Astrocyte (in vitro differentiated cells and primary cell): ENCODE data around the gene CD81. TPM values are rescaled to one million over a fixed set of nuclear protein-coding genes. Genes with fewer than 3 reads are reported as not detected.

Source experiments
- DNase-seq: peaks from one replicate; pipeline ENCODE4 v3.0.0-alpha.2; 2010; ENCODE audit warnings: low read depth
- FAIRE-seq: peaks from 2 replicates; lab custom pipeline; 2011; peaks lifted over from hg19 to GRCh38; lab: Jason Lieb, UNC
- H2AFZ ChIP-seq: 2 replicates; pipeline ENCODE4 v1.6.0; 2012; ENCODE audit warnings: low read depth, low read length, inconsistent platforms
- H3K27ac ChIP-seq: 2 replicates; pipeline ENCODE4 v1.5.1; 2011; ENCODE audit warnings: low read depth, low read length, inconsistent platforms
- H3K27me3 ChIP-seq: 2 replicates; pipeline ENCODE4 v1.6.0; 2011; ENCODE audit warnings: low read length, inconsistent platforms; ENCODE audit not compliant: insufficient read depth
- H3K36me3 ChIP-seq: 2 replicates; pipeline ENCODE4 v1.5.1; 2011; ENCODE audit warnings: low read length, inconsistent platforms; ENCODE audit not compliant: insufficient read depth
- H3K4me1 ChIP-seq: 2 replicates; pipeline ENCODE4 v1.5.1; 2011; ENCODE audit warnings: low read length, inconsistent platforms; ENCODE audit not compliant: insufficient read depth
- H3K4me2 ChIP-seq: 2 replicates; pipeline ENCODE4 v1.6.0; 2012; ENCODE audit warnings: low read length, inconsistent platforms
- H3K4me3 ChIP-seq: 2 replicates; pipeline ENCODE4 v1.5.1; 2011; ENCODE audit warnings: low read depth, mild to moderate bottlenecking, low read length, inconsistent platforms; ENCODE audit not compliant: insufficient read depth
- H3K79me2 ChIP-seq: 2 replicates; pipeline ENCODE4 v1.6.0; 2012; ENCODE audit warnings: mild to moderate bottlenecking, low read length, inconsistent platforms; ENCODE audit not compliant: insufficient read depth
- H3K9ac ChIP-seq: 2 replicates; pipeline ENCODE4 v1.6.0; 2012; ENCODE audit warnings: mild to moderate bottlenecking, low read length, inconsistent platforms
- H3K9me3 ChIP-seq: 2 replicates; pipeline ENCODE4 v1.5.1; 2012; ENCODE audit warnings: low read depth, mild to moderate bottlenecking, low read length, inconsistent platforms; ENCODE audit not compliant: insufficient read depth
- H4K20me1 ChIP-seq: 2 replicates; pipeline ENCODE4 v1.6.0; 2012; ENCODE audit warnings: low read length, inconsistent platforms; ENCODE audit not compliant: insufficient read depth
- H3K27ac Mint-ChIP-seq: one replicate; pipeline ENCODE4 v1.8.0; 2021; ENCODE audit warnings: mild to moderate bottlenecking, mixed read lengths; ENCODE audit not compliant: unreplicated experiment
- H3K27me3 Mint-ChIP-seq: one replicate; pipeline ENCODE4 v1.8.0; 2021; ENCODE audit warnings: low read depth, mixed read lengths; ENCODE audit not compliant: unreplicated experiment
- H3K36me3 Mint-ChIP-seq: one replicate; pipeline ENCODE4 v1.8.0; 2021; ENCODE audit warnings: low read depth, mixed read lengths; ENCODE audit not compliant: unreplicated experiment
- H3K4me1 Mint-ChIP-seq: one replicate; pipeline ENCODE4 v1.8.0; 2021; ENCODE audit warnings: low read depth, mixed read lengths; ENCODE audit not compliant: unreplicated experiment
- H3K4me3 Mint-ChIP-seq: one replicate; pipeline ENCODE4 v1.8.0; 2021; ENCODE audit warnings: mild to moderate bottlenecking, moderate library complexity, mixed read lengths; ENCODE audit not compliant: unreplicated experiment
- H3K9me3 Mint-ChIP-seq: one replicate; pipeline ENCODE4 v1.8.0; 2021; ENCODE audit warnings: mild to moderate bottlenecking, mixed read lengths; ENCODE audit not compliant: unreplicated experiment
- CTCF ChIP-seq: IDR thresholded peaks from 2 replicates; pipeline ENCODE4 v1.5.1; 2011; ENCODE audit warnings: low read depth, mild to moderate bottlenecking, inconsistent platforms, low read length, moderate library complexity; ENCODE audit not compliant: insufficient read depth
- EZH2 ChIP-seq: IDR thresholded peaks from 2 replicates; pipeline ENCODE4 v1.6.1; 2012; ENCODE audit warnings: mild to moderate bottlenecking, low read length, inconsistent platforms; ENCODE audit not compliant: insufficient read depth
- total RNA-seq: library from RNA; stranded (reverse); gene quantifications from 2 replicates; pipeline ENCODE4 v1.2.1, GENCODE V29; 2021

The CD81 gene
- total RNA-seq, 1 donor from 2014 or later: 625 TPM

- H3K9ac ChIP-seq: no peak overlapping the region
- H3K4me1 ChIP-seq: peaks cover 9% of the 10 kb centered on the region
- Mint-ChIP-seq H3K4me1 (peaks cover 2% of the 10 kb centered on the region), H3K4me3 (no peak overlapping the region), H3K27ac (no peak overlapping the region), H3K9me3 (no peaks in the 10 kb centered on the region), H3K27me3 (no peaks in the 10 kb centered on the region), H3K36me3 (peaks cover 4% of the 10 kb centered on the region)
- H2AFZ ChIP-seq: no peak overlapping the region
- H3K27me3 ChIP-seq: no peaks in the 10 kb centered on the region
- TF ChIP-seq EZH2 (no peak), CTCF (no peak)
- H3K4me3 ChIP-seq: no peak overlapping the region
- FAIRE-seq: no peak
- no peak for DNase-seq
- peaks cover 6% of the 10 kb centered on the region for H3K36me3 ChIP-seq
- no peak overlapping the region for H3K4me2 ChIP-seq
- no peak overlapping the region for H3K27ac ChIP-seq
- peaks cover 50% of the 10 kb centered on the region for H3K79me2 ChIP-seq
- H3K9me3 ChIP-seq: no peaks in the 10 kb centered on the region
- H4K20me1 ChIP-seq: peaks cover 33% of the 10 kb centered on the region
Observed at GRCh38 chr11:2395856-2396255, 18.7 kb downstream of the CD81 start.

- no peak for DNase-seq
Observed at GRCh38 chr11:2396471-2396870, 19.4 kb downstream of the CD81 start.

More at GRCh38 chr11:2396471-2396870, 19.4 kb downstream of the CD81 start:
- no peak overlapping the region for H3K9ac ChIP-seq
- peaks cover 26% of the 10 kb centered on the region for H4K20me1 ChIP-seq
- no peak overlapping the region for H2AFZ ChIP-seq
- Mint-ChIP-seq H3K9me3 (no peaks in the 10 kb centered on the region), H3K27me3 (no peaks in the 10 kb centered on the region), H3K36me3 (peaks cover 4% of the 10 kb centered on the region), H3K27ac (no peak overlapping the region), H3K4me3 (no peak overlapping the region), H3K4me1 (peaks cover 2% of the 10 kb centered on the region)
- no peak overlapping the region for H3K4me3 ChIP-seq
- no peak overlapping the region for H3K27ac ChIP-seq
- H3K27me3 ChIP-seq: no peaks in the 10 kb centered on the region
- TF ChIP-seq EZH2: no peak
- TF ChIP-seq CTCF: no peak
- H3K9me3 ChIP-seq: no peaks in the 10 kb centered on the region
- no peak for FAIRE-seq
- H3K4me2 ChIP-seq: no peak overlapping the region
- H3K79me2 ChIP-seq: peaks cover 50% of the 10 kb centered on the region
- H3K36me3 ChIP-seq: peaks cover 6% of the 10 kb centered on the region
- peaks cover 12% of the 10 kb centered on the region for H3K4me1 ChIP-seq
